ENCODE measurements around the gene BRAP.
"Not testable (repeated sequence)": the region's sequence is repeated elsewhere in the genome, so short reads cannot be mapped to it uniquely, and the experiment has no call there.

BRAP gene

DNA sequence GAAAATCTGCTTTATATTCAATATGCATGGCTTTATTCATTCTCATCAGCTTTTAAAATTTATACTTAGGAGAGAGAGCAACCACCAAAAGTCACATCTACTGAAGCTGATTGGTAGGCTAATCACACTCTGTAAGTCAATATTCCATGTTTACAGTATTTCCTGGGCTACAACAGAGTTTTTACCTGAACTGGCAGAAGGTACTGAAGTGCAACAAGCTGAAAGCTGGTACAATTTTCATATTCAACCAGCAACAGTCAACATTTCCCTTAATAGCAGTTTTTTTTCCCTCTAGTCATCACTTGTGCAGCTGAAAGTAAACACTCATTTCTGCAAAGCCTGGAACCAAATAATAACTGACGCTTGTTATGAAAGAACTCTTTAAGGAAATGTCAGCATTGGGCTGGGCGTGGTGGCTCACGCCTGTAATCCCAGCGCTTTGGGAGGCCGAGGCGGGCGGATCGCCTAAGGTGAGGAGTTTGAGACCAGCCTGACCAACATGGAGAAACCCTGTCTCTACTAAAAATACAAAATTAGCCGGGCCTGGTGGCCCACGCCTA lies 12.9 kb downstream of the BRAP start:
- DNase-seq: no peak

DNA sequence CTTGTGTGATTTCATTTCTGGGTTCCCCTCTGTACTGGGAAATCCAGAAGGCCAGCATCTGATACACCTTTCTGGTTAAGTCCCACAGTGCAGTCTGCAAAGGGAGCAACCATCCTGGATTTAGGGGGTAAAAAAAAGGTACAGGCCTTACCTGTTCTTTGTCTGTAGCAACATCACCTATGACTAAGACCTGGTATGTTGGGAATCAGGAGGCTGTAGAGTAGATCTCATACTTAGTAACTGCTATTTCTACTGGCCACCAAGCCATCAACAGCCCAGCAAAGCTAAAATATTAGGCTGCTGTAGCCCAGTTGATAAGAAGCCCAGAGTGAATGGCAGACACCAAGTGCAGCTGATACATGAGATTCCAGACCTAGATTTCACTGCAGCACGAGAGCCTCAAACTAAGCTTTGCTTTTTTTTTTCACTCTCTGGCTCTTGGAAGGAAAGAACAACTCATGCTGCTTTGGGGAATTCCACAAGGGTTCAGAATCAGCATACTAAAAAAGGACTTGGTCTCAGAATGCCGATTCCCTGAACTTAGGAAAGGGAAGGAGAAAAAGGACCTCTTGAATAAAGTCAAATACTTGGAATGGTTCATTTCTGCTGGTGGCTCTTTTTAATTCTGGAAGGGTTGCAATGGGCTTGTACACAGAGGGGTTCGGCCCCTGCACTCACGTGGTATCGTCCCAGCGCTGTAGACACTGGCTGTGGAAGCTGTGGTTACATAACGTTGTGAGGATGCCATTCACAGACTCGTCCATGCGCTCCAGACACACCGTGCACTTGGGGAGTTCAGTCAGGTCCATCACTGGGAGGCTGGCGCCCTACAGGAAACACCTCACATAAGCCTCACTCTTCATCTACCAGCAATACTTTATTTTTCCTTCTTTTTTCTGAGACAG lies 20.5 kb downstream of the BRAP start:
- no peak for DNase-seq

DNA sequence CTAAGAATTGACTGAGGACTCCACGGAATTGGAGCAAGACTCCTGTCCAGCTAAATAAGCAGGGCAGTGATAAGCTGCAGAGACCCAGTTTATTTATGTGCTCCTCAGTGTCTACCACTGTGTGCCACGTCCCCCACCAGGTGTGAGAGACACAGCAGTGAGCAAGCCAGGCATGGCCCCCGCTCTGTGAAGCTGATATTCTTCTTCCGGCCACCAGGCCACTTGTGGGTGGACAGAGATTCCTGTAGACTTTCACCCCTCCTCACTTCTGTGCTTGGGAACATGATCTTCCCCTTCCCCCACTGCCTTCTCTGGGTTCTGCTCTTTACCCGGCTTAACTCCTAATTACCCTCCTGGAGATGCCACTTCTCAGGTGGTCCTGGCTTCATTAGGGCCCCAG lies 21.3 kb downstream of the BRAP start:
- no peak for DNase-seq

DNA sequence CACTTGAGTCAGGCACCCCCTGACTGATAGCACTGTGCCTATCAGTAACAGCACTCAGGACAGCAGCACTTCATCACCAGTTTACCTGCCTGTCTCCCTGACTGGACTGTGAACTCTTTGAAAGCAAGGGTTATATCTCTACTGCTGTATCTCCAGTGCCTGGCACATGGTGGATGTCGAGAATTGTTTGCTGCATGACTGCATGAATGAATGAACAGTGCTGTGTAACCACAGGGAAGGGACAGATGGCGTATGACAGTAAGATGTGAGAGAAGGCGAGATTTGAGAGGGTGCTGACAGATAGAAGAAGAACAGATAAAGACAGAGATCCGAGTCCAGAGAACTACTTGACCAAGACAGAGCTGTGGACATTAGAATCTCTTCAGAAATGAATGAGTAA lies 29.7 kb downstream of the BRAP start:
- DNase-seq: no peak

DNA sequence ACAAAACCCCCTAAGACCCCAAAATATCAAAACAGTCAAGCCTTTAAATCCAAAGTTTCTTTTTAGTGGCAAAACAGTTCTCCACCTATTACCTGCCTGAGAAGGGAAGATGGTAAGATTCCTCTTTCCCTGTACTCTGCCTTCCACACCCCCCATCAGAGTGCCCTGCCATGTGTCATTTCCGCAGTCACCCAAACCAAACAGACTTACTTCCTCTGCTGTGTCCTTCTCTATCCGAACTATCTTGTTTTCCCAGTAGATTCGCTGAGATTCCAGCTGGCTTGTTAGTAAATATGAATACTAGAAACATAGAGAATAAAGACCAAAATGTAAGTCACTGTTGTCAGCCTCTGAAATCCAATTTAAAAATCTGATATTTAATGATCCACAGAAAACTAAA lies 30.4 kb downstream of the BRAP start:
- no peak for DNase-seq

DNA sequence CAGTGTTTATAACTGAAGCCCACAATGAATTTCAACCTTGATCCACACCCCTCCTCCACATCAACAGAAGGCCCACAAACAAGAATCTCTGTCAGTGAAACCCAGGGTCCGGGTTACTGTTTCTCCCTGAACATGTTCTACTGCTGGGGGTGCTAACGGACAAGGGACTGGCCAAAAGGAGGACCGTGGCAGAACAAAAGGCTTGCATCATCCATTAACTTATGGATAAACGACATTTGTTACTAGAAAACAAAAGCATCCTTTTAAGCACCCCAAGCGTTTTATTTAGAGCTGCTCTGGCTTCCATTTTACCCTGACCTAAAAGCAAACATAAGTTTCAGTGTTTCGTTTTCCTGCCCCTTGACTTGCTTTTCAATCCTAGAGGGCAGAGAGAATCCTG lies 32.2 kb downstream of the BRAP start:
- no peak for DNase-seq

DNA sequence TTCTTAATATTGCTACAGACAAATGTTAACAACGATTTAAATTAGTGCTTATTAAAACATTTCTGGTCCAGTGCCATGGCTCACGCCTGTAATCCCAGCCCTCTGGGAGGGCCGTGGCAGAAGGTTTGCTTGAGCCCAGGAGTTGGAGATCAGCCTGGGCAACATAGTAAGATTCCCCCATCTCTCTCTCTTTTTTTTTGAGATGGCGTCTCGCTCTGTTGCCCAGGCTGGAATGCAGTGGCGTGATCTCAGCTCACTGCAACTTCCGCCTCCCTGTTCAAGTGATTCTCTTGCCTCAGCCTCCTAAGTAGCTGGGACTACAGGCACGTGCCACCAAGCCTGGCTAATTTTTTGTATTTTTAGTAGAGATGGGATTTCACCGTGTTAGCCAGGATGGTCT lies 33.2 kb downstream of the BRAP start:
- DNase-seq: not testable (repeated sequence)

DNA sequence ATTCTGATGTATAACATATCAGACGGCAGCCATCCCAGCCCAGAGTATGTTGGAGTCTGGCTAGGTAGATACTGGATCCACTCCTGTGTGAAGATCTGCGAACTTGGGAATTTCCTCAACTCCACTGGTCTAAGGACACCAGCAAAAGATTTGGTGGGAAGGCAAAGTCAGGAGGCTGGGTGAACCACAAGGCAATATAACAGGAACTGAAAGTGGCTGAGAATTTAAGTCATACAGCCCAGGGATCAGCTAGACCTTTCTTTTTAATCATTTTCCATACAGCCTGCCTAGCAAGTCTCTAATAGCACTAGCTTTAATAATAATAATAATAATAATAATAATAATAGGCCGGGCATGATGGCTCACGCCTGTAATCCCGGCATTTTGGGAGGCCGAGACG lies 34.8 kb downstream of the BRAP start:
- no peak for DNase-seq

DNA sequence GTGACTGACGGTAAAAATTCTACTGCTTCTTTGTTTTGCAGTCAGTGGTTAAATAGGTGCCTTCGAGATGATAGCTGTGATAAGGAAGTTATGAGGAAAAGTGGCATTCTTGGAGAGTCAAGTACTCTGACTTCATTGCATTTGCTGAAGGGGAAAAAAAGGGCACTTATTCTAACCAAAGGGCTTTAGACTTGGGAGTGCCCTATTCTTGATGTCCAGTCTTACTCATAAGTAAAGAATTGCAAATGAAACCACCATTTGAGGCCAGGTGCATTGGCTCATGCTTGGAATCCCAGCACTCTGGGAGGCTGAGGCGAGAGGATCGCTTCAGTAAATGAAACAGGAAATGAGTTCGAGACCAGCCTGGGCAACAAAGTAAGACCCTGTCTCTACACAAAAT lies 40.3 kb downstream of the BRAP start:
- DNase-seq: no peak

DNA sequence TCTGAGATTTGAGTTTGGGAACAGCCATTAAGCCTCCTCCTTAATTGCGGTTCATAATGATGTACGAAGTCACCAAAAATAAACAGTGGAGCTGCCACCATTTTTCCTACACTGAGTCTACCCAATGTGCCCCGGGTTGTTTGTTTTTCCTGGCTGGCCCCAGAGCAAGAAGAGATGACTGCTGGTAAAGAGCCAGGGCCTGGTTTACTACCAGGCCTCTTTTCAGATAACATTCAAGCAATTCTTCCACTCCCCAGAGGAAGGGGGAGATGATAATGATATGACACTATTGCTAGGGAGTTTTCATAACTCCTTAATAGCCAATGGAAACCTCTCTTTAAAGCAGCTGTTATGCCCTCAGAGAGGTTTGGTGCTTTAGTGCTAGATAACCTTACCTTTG lies 42.3 kb downstream of the BRAP start:
- no peak for DNase-seq

DNA sequence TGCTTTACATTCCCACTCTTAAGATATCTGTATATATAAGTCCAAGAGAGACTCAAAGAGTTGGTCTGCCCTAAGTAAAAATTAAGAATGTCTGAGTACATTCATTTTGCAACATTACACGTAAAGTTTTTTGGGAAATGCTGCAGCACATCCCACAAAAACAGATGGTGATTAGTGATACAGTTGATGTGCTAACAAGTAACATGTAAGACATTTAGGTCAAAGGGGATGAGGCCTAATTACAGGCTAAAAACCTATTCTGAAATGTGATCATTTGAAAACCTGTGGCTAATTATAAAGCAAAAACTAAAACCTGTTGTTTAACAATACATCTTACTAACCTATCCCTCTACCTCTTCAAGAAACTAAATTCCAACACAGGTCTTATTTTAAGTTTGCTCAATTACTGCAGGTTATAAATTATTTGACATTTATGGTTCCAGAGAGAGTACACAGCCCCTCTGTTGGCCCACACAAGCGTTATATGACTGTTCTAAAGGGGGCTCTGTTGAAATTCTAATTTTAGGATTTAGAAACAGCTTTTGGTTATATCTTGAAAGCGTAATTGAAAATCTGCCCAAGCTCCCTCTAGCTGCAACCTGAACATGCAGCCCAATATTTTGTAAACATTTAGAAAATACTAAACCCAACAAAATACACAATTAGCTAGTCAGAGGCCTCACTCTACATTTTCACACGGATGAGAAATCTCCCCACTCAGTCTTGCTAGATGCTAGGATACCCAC lies 42.9 kb downstream of the BRAP start:
- no peak for DNase-seq

DNA sequence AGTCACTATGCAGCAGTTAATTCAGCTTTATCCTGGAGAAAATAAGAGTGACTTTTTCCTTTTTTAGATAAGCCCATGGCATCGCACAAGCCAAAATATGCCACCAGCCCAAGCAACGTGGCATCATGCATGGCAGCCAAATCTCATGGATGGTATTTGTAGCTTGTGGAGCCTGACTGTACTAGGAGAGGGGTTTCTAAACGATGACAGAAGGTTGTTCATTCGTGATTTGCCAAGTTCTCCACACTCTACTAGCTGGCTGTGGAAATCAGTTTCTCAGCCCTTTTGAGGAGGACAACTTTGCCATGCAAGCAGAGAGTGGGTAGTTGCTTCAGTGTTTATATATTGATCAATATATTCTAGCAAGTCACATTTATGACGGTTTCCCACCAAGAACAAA lies 45.2 kb downstream of the BRAP start:
- DNase-seq: no peak

DNA sequence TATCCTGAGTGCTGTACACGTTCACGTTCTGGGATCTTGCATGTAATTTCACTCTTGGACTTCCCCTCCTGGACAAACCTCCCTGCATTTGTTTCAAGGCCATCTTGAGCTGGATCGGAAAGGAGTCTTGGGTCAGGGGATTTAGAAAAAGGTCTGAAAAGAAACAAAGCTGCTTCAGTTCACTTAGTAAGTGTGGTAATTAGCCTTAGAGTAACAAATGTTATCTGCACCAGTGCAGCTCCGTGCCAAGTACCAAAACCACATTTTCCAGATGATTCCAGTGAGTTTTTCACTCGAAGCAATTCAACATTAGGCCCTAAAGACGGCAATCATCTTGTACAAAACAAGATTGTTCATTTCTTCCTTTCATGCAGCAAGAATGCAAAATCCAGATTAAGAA lies 47.2 kb downstream of the BRAP start:
- no peak for DNase-seq

DNA sequence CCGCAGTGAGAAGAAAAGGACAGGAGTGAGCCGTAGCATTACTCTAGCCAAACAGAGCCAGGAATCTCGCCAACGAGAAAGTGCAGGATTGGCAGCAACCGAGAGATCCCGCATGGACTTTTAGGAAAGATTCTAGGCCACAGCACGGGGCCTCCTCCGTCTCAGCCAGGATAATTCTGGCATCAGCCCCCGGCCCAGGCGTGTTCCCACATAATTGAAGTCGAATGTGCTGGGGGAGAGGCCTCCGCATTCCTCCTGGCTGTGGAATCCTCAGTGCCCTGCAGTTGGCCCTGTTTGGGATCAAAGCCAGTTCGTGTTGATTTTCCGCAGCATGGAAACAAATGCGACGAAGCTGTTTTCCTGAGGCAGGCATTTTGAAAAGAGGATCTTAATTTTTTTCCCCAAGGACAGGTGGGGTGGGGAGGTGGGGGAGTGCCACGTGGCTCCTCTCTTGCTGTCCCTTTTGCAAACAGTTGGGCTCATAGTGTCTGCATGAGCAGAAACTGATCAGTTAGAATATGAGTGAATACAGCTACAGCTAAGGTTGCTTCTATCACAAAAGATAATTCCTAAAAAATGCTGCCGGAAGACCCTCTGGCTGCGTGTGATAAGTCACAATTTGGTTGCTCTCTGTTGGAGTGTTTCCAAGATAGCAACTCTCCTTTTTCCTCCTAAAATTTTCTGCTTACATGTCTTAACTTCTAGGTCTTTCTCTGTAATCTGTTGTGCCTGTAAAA lies 49.4 kb downstream of the BRAP start:
- DNase-seq: no peak

DNA sequence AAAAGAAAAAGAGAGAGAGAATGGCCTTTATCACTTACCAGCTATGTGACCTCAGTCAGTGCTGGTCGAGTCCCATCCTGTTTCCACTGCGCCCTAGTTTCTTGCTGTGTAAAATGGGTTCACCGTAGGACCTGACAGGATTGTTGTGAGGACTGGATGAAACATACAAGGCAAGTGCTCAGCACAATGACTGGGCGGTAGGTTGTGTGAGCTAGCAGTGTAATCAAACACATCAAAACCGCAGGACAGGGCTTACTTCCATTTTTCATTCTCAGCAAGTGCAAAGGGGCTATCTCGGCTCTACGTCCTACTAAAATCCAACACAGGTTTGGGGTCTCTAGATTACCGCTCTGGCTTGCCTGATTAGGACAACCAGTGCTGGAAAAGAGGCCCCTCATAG lies 50.2 kb downstream of the BRAP start:
- DNase-seq: no peak

DNA sequence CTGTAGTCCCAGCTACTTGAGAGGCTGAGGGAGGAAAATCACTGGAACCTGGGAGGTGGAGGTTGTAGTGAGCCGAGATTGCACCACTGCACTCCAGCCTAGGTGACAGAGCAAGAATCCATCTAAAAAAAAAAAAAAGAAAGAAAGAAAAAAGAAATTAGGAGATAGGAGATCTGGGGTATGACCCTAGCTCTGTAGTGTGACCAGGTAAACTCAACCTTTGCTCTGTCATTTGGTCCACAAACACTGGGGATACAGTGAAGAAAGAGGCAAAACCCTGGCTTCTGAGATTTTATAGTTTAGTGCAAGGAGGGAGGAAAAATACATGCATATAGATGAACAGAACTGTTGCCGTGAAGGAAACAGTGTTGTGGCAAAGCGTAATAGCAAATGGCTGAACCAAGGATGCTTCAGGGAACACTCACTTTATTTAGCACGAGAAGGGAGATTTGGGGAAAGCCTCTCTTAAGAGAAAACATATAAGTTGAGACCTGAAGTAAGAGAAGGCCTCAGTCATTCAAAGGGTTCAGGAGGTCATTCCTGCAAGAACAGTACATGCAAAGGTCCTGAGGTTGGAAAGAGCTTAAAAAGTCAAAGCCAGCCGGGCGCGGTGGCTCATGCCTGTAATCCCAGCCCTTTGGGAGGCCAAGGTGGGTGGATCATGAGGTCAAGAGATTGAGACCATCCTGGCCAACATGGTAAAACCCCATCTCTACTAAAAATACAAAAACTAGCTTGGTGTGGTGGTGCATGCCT lies 57.1 kb downstream of the BRAP start:
- DNase-seq: no peak

DNA sequence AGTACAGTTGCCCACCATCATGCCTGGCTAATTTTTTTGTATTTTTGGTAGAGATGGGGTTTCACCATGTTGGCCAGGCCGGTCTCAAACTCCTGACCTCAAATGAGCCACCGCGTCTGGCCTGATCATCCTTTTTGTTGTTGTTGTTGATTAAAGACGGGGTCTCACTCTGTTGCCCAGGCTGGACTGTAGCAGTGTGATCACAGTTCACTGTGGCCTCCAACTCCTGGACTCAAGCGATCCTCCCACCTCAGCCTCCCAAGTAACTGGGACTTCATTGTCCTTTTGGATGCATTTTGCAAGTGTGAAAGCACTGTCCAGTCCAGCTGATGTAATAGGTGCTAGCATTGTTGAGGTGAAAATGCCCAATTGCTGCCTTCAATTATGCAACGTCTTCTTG lies 59.5 kb downstream of the BRAP start:
- no peak for DNase-seq

DNA sequence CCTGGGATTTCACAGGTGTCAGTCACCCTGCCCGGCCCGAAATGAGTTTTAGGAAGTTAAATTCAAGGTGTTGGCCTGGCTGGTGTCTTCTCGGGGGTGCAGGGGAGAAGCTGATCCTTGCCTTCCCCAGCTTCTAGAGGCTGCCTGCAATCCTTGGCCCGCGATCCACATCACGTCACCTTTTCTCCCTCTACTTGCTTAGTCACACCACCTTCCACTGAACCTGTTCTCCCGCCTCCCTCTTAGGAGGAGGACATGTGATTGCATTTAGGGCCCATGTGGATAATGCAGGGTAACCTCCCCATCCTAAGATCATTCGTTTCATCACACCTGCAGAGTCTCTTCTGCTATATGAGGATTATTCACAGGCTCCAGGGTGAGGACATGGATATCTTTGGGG lies 61.2 kb downstream of the BRAP start:
- no peak for DNase-seq

DNA sequence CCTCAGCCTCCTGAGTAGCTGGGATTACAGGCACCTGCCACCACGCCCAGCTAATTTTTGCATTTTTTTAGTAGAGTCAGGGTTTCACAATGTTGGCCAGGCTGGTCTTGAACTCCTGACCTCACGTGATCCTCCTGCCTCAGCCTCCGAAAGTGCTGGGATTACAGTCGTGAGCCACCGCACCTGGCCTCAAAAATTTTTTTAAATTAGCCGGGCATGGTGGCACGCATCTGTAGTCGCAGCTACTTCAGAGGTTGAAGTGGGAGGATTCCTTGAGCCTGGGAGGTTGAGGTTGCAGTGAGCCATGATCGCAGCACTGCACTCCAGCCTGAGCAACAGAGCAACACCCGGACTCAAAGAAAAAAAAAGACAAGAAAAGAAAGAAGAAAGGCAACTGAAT lies 67.9 kb downstream of the BRAP start:
- DNase-seq: not testable (repeated sequence)

DNA sequence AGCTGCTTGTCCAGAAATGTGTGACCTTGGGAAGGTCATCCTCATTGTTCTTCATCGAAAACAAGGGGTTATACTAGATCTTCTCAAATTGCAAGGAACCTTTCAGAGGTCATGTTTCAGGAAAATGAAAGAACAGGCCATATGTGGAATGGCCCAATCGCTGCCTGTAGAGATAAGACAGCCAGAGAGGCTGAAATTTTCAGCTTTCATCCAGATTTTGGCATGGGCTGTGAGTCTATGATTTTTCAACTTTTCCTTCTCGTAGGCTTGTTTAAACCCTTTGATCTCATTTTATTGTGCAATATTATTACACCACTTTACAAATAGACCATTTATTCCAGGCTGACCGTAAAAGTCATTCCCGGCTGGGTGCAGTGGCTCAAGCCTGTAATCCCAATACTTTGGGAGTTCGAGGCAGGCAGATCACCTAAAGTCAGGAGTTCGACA lies 69.6 kb downstream of the BRAP start:
- DNase-seq: no peak

DNA sequence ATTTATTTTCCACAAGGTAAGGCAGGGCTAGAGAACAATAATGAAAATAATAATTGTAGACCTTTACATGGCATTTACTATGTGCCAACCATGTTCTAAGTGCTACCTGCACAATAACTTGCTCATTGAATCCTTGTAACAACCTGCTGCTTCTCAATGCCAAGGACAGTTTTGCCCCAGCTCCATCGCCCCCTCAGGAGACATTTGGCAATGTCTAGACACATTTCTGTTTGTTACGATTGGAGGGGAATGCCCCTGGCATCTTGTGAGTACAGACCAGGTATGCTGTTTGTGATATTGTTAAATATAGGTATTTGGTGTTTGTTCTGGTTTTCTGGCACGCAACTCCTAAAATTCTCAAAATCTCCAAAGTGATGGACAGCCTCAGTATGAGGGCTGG lies 78.5 kb downstream of the BRAP start:
- no peak for DNase-seq

DNA sequence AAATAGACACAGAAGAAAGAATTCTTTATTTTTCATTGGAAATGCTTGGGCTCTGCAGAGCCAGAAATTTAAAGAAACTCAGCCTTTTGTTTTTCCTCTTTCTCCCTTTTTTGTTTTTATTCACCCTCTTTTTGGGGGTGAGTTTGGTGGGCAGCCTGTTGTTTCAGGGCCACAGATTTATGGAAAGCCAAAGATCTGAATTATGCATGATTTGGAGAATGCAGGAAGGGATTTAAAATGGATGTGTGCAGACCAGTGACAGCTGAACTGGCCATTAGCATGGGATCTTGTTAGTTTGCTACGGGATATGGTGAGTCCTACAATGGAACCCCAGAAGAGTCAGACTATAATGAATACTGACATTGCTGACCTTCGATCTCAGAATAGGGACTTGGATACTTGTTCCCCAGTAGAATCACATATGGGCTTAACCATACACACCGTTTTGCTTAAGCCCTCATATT lies 79.0 kb downstream of the BRAP start:
- no peak for DNase-seq

Measured in NK-92 treated with Interleukin-12 subunit alpha and Interleukin-12 subunit beta, amount 100 ng/mL, for 24 hours (cell line).